ENCODE results near the gene SCT. TPM values are rescaled to one million over a fixed set of nuclear protein-coding genes. Genes with fewer than 3 reads are reported as not detected.
A peak's percentile ranks its signal among the peaks of the same experiment; 100 is the strongest.

The SCT gene
- total and polyA plus RNA-seq, 2 donors (not counting 1 experiment from before 2014, with no cell fraction given), result not detected

GRCh38 chr11:639332-639955 is 12.5 kb upstream of the SCT start:
- no peak overlapping the region for H2AFZ ChIP-seq (ENCODE audit: insufficient read depth, low read depth, low read length, poor library complexity, severe bottlenecking)
- Mint-ChIP-seq H3K27me3 (peaks cover 27% of the 10 kb centered on the region), H3K9me3 (ENCODE audit: insufficient read depth) (no peaks in the 10 kb centered on the region), H3K4me3 (peak overlapping the region; percentile 29), H3K4me1 (peaks cover 21% of the 10 kb centered on the region), H3K27ac (no peak overlapping the region)
- H3K27ac ChIP-seq (ENCODE audit: low read length in 2 of 2), result no peak overlapping the region
- peaks cover 0 to 7% (median 0%) of the 10 kb centered on the region in 3 donors for H3K9me3 ChIP-seq (ENCODE audit: control extremely low read depth in 1 of 3, control insufficient read depth in 2 of 3, insufficient read depth in 1 of 3, low read length in 2 of 3)
- peaks cover 2% of the 10 kb centered on the region for H3K79me2 ChIP-seq (ENCODE audit: control insufficient read depth, insufficient read depth, low read length)
- H3K4me3 ChIP-seq (ENCODE audit: control extremely low read depth in 1 of 5, extremely low read depth in 1 of 5, insufficient read depth in 1 of 5, low read depth in 2 of 5, low read length in 4 of 5), result no peak overlapping the region
- no peaks in the 10 kb centered on the region for H3K36me3 ChIP-seq (replicated peaks in 1 of 2; ENCODE audit: control extremely low read depth in 1 of 2, control insufficient read depth in 1 of 2, extremely low read depth in 1 of 2, insufficient read depth in 2 of 2, low read length in 1 of 2)
- H4K20me1 ChIP-seq (ENCODE audit: control insufficient read depth, insufficient read depth, low read length, poor library complexity, severe bottlenecking), result peaks cover 16% of the 10 kb centered on the region
- no peak overlapping the region for H3K9ac ChIP-seq (ENCODE audit: low read length)
- TF ChIP-seq CTCF (IDR thresholded peaks at IDR 0.05), result no peak
- TF ChIP-seq EZH2 (IDR thresholded peaks at IDR 0.05; ENCODE audit: borderline replicate concordance, insufficient read depth, low read depth, low read length, poor library complexity, severe bottlenecking), result no peak
- peaks cover 24 to 28% of the 10 kb centered on the region in 2 donors for H3K4me1 ChIP-seq (ENCODE audit: control insufficient read depth in 2 of 2, insufficient read depth in 2 of 2, low read length in 2 of 2)
- peak overlapping the region; percentile 76 for H3K4me2 ChIP-seq (replicated peaks; ENCODE audit: low read depth, low read length, poor library complexity, severe bottlenecking)
- 9% methylated on average over 80 of the region's 80 CpGs for WGBS (ENCODE audit: insufficient coverage)
- ATAC-seq (ENCODE audit: low read depth) (no peak), DNase-seq (peak; percentile 38)
- POLR2A ChIA-PET, result interaction anchor here (0.6 kb wide), 2 partner anchors 11 to 13 kb away, joined by 3 read pairs; no protein-coding TSS in a partner anchor
- peaks cover 0 to 38% (median 20%) of the 10 kb centered on the region in 4 experiments for H3K27me3 ChIP-seq (replicated peaks in 1 of 4; ENCODE audit: control extremely low read depth in 1 of 4, control insufficient read depth in 3 of 4, insufficient read depth in 4 of 4, low read length in 3 of 4)
- intact Hi-C loops (cut with micrococcal nuclease), result no loop called here
- CTCF ChIA-PET, result no interaction called here

GRCh38 chr11:638631-639331 is 11.8 kb upstream of the SCT start:
- Histone ChIP-seq H3K79me2 (ENCODE audit: control insufficient read depth, insufficient read depth, low read length) (peaks cover 2% of the 10 kb centered on the region), H3K9me3 (ENCODE audit: control extremely low read depth in 1 of 3, control insufficient read depth in 2 of 3, insufficient read depth in 1 of 3, low read length in 2 of 3) (peaks cover 0 to 7% (median 0%) of the 10 kb centered on the region in 3 donors), H3K4me1 (ENCODE audit: control insufficient read depth in 2 of 2, insufficient read depth in 2 of 2, low read length in 2 of 2) (peaks cover 24 to 28% of the 10 kb centered on the region in 2 donors), H3K27ac (ENCODE audit: low read length in 2 of 2) (no peak overlapping the region), H3K9ac (ENCODE audit: low read length) (no peak overlapping the region), H2AFZ (ENCODE audit: insufficient read depth, low read depth, low read length, poor library complexity, severe bottlenecking) (no peak overlapping the region), H3K36me3 (replicated peaks in 1 of 2; ENCODE audit: control extremely low read depth in 1 of 2, control insufficient read depth in 1 of 2, extremely low read depth in 1 of 2, insufficient read depth in 2 of 2, low read length in 1 of 2) (no peaks in the 10 kb centered on the region), H3K4me3 (ENCODE audit: control extremely low read depth in 1 of 5, extremely low read depth in 1 of 5, insufficient read depth in 1 of 5, low read depth in 2 of 5, low read length in 4 of 5) (no peak overlapping the region), H3K27me3 (replicated peaks in 1 of 4; ENCODE audit: control extremely low read depth in 1 of 4, control insufficient read depth in 3 of 4, insufficient read depth in 4 of 4, low read length in 3 of 4) (peaks cover 0 to 38% (median 20%) of the 10 kb centered on the region in 4 experiments), H4K20me1 (ENCODE audit: control insufficient read depth, insufficient read depth, low read length, poor library complexity, severe bottlenecking) (peaks cover 16% of the 10 kb centered on the region), H3K4me2 (replicated peaks; ENCODE audit: low read depth, low read length, poor library complexity, severe bottlenecking) (peak overlapping the region; percentile 76)
- DNase-seq (no peak), ATAC-seq (ENCODE audit: low read depth) (no peak)
- TF ChIP-seq EZH2 (IDR thresholded peaks at IDR 0.05; ENCODE audit: borderline replicate concordance, insufficient read depth, low read depth, low read length, poor library complexity, severe bottlenecking), result no peak
- TF ChIP-seq CTCF (IDR thresholded peaks at IDR 0.05), result no peak
- 80% methylated on average over 21 of the region's 28 CpGs for WGBS (ENCODE audit: insufficient coverage)
- intact Hi-C loops (cut with micrococcal nuclease), result no loop called here
- Mint-ChIP-seq H3K27ac (no peak overlapping the region), H3K27me3 (peaks cover 28% of the 10 kb centered on the region), H3K4me3 (peak overlapping the region; percentile 41), H3K4me1 (peaks cover 21% of the 10 kb centered on the region), H3K9me3 (ENCODE audit: insufficient read depth) (no peaks in the 10 kb centered on the region)
- ChIA-PET CTCF (no interaction called here), POLR2A (interaction anchor here (0.6 kb wide), 1 partner anchor 11 kb away, joined by 3 read pairs; no protein-coding TSS in a partner anchor)

Data from B cell (primary cell).